Endothelial cell (in vitro differentiated cells): ENCODE data around the gene MPDU1. TPM values are rescaled to one million over a fixed set of nuclear protein-coding genes. Genes with fewer than 3 reads are reported as not detected.

ENCODE experiments used
- DNase-seq: peaks from one replicate; pipeline ENCODE4 v3.0.0; 2021; ENCODE audit warnings: low spot score
- H3K27ac Mint-ChIP-seq: one replicate; pipeline ENCODE4 v1.8.0; 2021; ENCODE audit warnings: mixed read lengths, inconsistent platforms; ENCODE audit not compliant: unreplicated experiment
- H3K27me3 Mint-ChIP-seq: one replicate; pipeline ENCODE4 v1.8.0; 2021; ENCODE audit warnings: mild to moderate bottlenecking, moderate library complexity, mixed read lengths, inconsistent platforms; ENCODE audit not compliant: unreplicated experiment
- H3K36me3 Mint-ChIP-seq: one replicate; pipeline ENCODE4 v1.8.0; 2021; ENCODE audit warnings: mild to moderate bottlenecking, low read depth, mixed read lengths, inconsistent platforms; ENCODE audit not compliant: unreplicated experiment
- H3K4me1 Mint-ChIP-seq: one replicate; pipeline ENCODE4 v1.8.0; 2021; ENCODE audit warnings: mild to moderate bottlenecking, mixed read lengths, inconsistent platforms; ENCODE audit not compliant: unreplicated experiment
- H3K4me3 Mint-ChIP-seq: one replicate; pipeline ENCODE4 v1.8.0; 2021; ENCODE audit warnings: mild to moderate bottlenecking, mixed read lengths, inconsistent platforms; ENCODE audit not compliant: unreplicated experiment
- H3K9me3 Mint-ChIP-seq: one replicate; pipeline ENCODE4 v1.8.0; 2021; ENCODE audit warnings: mixed read lengths, inconsistent platforms; ENCODE audit not compliant: unreplicated experiment
- total RNA-seq: library from RNA; stranded (reverse); fragmentation: NEBNext Ultra II Directional; extraction: Animal tissue kit (Norgen Biotek cat#: 25700); gene quantifications from one replicate; pipeline ENCODE4 v1.2.1, GENCODE V29; 2021; ENCODE audit not compliant: unreplicated experiment
- TF ChIP-seq, protein P1 (sequence below): fragments of 200-600 bp; sonication (generic); IDR thresholded peaks from one replicate; pipeline ENCODE4 v1.5.0; 2021; ENCODE audit warnings: antibody characterized with exemption; ENCODE audit not compliant: unreplicated experiment

Gene MPDU1
- total RNA-seq, 1 donor from 2014 or later = 51.8 TPM

DNA sequence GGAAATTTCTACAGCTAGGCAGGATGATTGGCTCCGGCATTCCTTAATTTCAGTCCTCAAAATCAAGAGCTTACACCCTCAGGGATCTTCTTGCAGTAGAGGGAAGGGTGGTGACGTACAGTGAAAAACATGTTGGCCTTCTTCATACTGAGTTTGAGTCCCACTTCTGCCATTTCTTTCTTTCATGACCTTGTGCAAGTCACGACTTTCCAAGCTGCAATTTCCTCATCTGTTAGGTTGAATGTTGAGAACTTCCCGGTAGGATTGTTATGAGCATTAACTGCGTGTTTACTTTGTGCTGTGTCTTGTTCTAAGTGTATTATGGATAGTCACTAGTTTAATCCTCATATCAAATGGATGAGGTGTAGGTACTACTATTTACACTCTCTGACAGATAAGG is 14.1 kb upstream of the MPDU1 start:
- peak overlapping the region; percentile 2 for H3K4me3 Mint-ChIP-seq
- no peak for DNase-seq
- peaks cover 21% of the 10 kb centered on the region for H3K4me1 Mint-ChIP-seq
- peaks cover 55% of the 10 kb centered on the region for H3K36me3 Mint-ChIP-seq
- H3K27me3 Mint-ChIP-seq = peaks cover 7% of the 10 kb centered on the region
- no peaks in the 10 kb centered on the region for H3K9me3 Mint-ChIP-seq
- TF ChIP-seq, protein P1, sequence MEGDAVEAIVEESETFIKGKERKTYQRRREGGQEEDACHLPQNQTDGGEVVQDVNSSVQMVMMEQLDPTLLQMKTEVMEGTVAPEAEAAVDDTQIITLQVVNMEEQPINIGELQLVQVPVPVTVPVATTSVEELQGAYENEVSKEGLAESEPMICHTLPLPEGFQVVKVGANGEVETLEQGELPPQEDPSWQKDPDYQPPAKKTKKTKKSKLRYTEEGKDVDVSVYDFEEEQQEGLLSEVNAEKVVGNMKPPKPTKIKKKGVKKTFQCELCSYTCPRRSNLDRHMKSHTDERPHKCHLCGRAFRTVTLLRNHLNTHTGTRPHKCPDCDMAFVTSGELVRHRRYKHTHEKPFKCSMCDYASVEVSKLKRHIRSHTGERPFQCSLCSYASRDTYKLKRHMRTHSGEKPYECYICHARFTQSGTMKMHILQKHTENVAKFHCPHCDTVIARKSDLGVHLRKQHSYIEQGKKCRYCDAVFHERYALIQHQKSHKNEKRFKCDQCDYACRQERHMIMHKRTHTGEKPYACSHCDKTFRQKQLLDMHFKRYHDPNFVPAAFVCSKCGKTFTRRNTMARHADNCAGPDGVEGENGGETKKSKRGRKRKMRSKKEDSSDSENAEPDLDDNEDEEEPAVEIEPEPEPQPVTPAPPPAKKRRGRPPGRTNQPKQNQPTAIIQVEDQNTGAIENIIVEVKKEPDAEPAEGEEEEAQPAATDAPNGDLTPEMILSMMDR = no peak
- H3K27ac Mint-ChIP-seq = peak overlapping the region; percentile 16

DNA sequence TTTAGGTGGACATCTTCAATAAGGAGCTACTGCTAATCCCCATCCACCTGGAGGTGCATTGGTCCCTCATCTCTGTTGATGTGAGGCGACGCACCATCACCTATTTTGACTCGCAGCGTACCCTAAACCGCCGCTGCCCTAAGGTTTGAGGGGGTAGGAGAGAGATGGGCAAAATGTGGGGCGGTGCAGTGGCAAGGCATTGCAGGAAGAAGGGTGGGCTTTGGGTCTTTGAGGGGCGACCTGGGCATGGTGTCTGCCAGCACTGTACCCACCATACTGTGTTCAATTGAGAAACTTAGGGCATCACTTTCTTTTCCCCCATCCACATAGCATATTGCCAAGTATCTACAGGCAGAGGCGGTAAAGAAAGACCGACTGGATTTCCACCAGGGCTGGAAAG is 13.3 kb upstream of the MPDU1 start:
- H3K4me3 Mint-ChIP-seq = peak overlapping the region; percentile 25

DNA sequence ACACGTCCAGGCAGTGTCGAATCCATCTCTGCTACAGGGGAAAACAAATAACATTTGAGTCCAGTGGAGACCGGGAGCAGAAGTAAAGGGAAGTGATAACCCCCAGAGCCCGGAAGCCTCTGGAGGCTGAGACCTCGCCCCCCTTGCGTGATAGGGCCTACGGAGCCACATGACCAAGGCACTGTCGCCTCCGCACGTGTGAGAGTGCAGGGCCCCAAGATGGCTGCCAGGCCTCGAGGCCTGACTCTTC is 11.4 kb upstream of the MPDU1 start:
- peak overlapping the region; percentile 98 for H3K4me3 Mint-ChIP-seq
- no peak for DNase-seq
- H3K9me3 Mint-ChIP-seq = no peaks in the 10 kb centered on the region
- peaks cover 10% of the 10 kb centered on the region for H3K27me3 Mint-ChIP-seq
- TF ChIP-seq, protein P1 = no peak
- H3K4me1 Mint-ChIP-seq = peaks cover 46% of the 10 kb centered on the region
- peak overlapping the region; percentile 99 for H3K27ac Mint-ChIP-seq
- H3K36me3 Mint-ChIP-seq = peaks cover 74% of the 10 kb centered on the region

More for the DNA sequence above, 13.3 kb upstream of the MPDU1 start:
- TF ChIP-seq, protein P1 = no peak
- Mint-ChIP-seq H3K27ac (peak overlapping the region; percentile 48), H3K4me1 (peaks cover 29% of the 10 kb centered on the region), H3K36me3 (peaks cover 63% of the 10 kb centered on the region), H3K27me3 (peaks cover 10% of the 10 kb centered on the region), H3K9me3 (no peaks in the 10 kb centered on the region)
- DNase-seq = no peak

DNA sequence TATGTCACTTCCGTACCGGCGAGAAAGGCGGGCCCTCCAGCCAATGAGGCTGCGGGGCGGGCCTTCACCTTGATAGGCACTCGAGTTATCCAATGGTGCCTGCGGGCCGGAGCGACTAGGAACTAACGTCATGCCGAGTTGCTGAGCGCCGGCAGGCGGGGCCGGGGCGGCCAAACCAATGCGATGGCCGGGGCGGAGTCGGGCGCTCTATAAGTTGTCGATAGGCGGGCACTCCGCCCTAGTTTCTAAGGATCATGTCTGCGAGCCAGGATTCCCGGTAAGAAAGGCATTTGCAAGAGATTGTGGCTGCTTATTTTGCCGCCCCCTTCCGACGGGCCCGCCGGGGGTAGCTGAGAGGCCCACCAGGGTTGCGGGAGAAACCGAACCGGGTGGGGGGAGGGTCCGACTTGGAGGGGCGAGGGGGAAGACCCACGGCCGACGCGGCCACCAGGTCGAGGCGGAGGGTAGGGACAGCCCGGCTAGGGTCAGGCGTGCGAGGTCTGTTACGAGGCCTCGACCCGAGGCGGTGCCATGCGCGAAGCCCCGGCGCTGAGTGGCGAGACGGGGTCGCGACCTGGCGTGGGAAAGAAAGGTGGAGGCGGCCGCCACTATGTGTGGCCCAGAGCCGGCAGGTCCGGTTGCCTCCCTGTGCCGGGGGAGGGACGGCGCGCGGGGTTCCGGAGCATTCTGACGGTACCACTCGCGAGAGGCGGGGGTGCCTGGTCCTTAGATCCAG is 10.9 kb upstream of the MPDU1 start:
- H3K27me3 Mint-ChIP-seq = peaks cover 10% of the 10 kb centered on the region
- peaks cover 50% of the 10 kb centered on the region for H3K4me1 Mint-ChIP-seq
- H3K4me3 Mint-ChIP-seq = peak overlapping the region; percentile 98
- H3K27ac Mint-ChIP-seq = peak overlapping the region; percentile 99
- TF ChIP-seq, protein P1 = no peak
- H3K9me3 Mint-ChIP-seq = no peaks in the 10 kb centered on the region
- H3K36me3 Mint-ChIP-seq = peaks cover 73% of the 10 kb centered on the region
- DNase-seq = peak; percentile 100

DNA sequence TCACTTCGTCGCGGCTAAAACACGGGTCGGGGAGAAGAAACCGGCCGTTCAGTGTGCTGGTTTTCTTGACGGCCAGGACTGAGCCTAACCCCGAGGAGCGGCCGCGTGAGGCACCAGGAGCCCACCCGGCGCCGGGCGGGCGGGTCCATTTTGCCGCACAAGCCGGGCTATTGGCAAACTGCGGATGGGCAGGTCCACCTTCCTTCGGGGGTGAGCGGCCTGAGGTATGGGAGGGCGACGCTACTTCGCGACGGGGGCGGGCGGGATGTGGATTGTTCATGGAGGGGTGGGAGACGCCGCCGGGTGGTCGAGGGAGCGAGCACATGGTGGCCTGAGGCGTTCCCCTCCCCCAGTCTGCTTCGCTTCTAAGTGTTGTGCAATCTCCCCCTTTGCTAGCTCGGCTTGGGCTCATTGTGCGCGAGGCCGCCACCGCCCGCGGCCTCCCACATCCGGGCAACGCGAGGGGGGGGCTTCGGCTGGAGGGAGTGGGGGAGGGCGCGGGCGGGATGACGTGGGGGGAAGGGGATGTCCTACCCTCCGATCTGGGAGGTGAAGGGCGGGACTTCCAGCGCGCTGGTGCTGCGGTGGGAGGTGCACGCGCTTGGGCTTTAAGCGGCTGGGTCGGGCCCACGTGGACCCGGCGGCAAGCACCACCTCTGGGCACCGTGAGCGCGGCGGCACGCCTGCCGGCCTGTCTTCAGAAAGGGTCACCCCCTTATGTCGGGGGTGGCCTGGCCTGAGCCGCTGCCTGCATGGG is 10.2 kb upstream of the MPDU1 start:
- TF ChIP-seq, protein P1 = no peak
- peaks cover 10% of the 10 kb centered on the region for H3K27me3 Mint-ChIP-seq
- no peaks in the 10 kb centered on the region for H3K9me3 Mint-ChIP-seq
- H3K36me3 Mint-ChIP-seq = peaks cover 78% of the 10 kb centered on the region
- peaks cover 56% of the 10 kb centered on the region for H3K4me1 Mint-ChIP-seq
- peak overlapping the region; percentile 98 for H3K4me3 Mint-ChIP-seq
- H3K27ac Mint-ChIP-seq = peak overlapping the region; percentile 98
- DNase-seq = peak; percentile 90
